H1 (cell line): ENCODE measurements around the gene EYA2. TPM values are rescaled to one million over a fixed set of nuclear protein-coding genes. Genes with fewer than 3 reads are reported as not detected.

ENCODE experiments used
- EZH2 ChIP-seq: fragments of 200-600 bp; sonication (generic); IDR thresholded peaks from 2 replicates; pipeline ENCODE4 v1.7.1; 2012; ENCODE audit warnings: low read depth, mild to moderate bottlenecking, moderate library complexity, low read length, inconsistent platforms; ENCODE audit not compliant: severe bottlenecking
- HDAC6 ChIP-seq: IDR thresholded peaks from one replicate; pipeline ENCODE4 v1.7.1; 2012; ENCODE audit warnings: low read depth, mild to moderate bottlenecking, inconsistent platforms, low read length, moderate library complexity
- SIN3A ChIP-seq, 2 experiments: IDR thresholded peaks in 1 of 2; conservative IDR thresholded peaks in 1 of 2; 2 replicates each; pipeline ENCODE4 v1.6.1; 2011 to 2012; ENCODE audit warnings: low read length in 2 of 2, improper control_type of control experiment in 1 of 2, low read depth in 1 of 2, mild to moderate bottlenecking in 1 of 2
- SUZ12 ChIP-seq: fragments of 200-600 bp; sonication (generic); IDR thresholded peaks from 2 replicates; pipeline ENCODE4 v1.6.1; 2012; ENCODE audit warnings: mild to moderate bottlenecking, inconsistent platforms, low read length, moderate library complexity, mixed read lengths
- TBP ChIP-seq: IDR thresholded peaks from 2 replicates; pipeline ENCODE4 v1.6.1; 2011; ENCODE audit warnings: low read depth, low read length, improper control_type of control experiment
- ZNF274 ChIP-seq: IDR thresholded peaks from 2 replicates; pipeline ENCODE4 v1.7.0; 2012; ENCODE audit warnings: low read length, borderline replicate concordance; ENCODE audit errors: extremely low read depth
- polyA plus RNA-seq, 7 experiments: library from polyadenylated mRNA; depleted of rRNA in 3 of 7; stranded (reverse) in 5 of 7; unstranded in 2 of 7; fragments of >200 nt in 5 of 7; fragments of 200-250 nt in 2 of 7; gene quantifications; 1 replicate in 5 of 7; 2 replicates in 1 of 7; 4 replicates in 1 of 7; pipeline versions ENCODE4 v1.2.1 to v1.2.3, GENCODE V29; 2011 to 2013; ENCODE audit warnings: missing spikeins in 2 of 7, mixed read lengths in 2 of 7
- total RNA-seq: library from RNA; stranded (reverse); fragmentation: NEBNext Ultra II Directional; extraction: Animal tissue kit (Norgen Biotek cat#: 25700); gene quantifications from 2 replicates; pipeline ENCODE4 v1.2.1, GENCODE V29; 2021

Gene EYA2
- total and polyA plus RNA-seq, 2 of the 8 experiments (the other 6 are each of a cell fraction or from before 2014, with no cell fraction given): 1.6 to 1.7 TPM

DNA sequence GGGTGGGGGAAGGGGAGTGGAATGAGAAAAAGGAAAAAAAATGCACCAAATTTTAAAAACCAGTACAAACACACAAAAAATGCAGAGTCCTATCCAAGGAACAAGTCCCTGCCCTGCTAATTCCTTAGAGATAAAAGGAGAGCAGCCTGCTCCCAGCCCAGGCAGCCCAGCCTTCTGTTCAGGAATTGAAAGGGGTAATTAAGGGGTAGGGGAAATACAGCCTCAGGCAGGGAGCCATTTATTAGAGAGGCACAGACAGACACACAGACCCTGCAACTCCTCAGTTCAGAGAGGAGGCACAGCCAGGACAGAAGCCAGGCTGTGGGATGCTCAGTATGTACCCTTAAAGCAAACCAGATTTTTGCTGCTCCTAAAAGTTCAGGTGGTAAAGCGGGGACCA is 137.2 kb downstream of the EYA2 start (continued):
- TF ChIP-seq SIN3A (conservative IDR thresholded peaks at IDR 0.05 in 1 of 2, IDR thresholded peaks at IDR 0.05 in 1 of 2; ENCODE audit: low read depth in 1 of 2, low read length in 2 of 2): no peak
- no peak for TF ChIP-seq HDAC6
- no peak for TF ChIP-seq TBP
- no peak for TF ChIP-seq SUZ12
- TF ChIP-seq EZH2: no peak
- no peak for TF ChIP-seq ZNF274
